ENCODE results near the gene FAM120A. TPM values are rescaled to one million over a fixed set of nuclear protein-coding genes. Genes with fewer than 3 reads are reported as not detected.

The FAM120A gene, protein sequence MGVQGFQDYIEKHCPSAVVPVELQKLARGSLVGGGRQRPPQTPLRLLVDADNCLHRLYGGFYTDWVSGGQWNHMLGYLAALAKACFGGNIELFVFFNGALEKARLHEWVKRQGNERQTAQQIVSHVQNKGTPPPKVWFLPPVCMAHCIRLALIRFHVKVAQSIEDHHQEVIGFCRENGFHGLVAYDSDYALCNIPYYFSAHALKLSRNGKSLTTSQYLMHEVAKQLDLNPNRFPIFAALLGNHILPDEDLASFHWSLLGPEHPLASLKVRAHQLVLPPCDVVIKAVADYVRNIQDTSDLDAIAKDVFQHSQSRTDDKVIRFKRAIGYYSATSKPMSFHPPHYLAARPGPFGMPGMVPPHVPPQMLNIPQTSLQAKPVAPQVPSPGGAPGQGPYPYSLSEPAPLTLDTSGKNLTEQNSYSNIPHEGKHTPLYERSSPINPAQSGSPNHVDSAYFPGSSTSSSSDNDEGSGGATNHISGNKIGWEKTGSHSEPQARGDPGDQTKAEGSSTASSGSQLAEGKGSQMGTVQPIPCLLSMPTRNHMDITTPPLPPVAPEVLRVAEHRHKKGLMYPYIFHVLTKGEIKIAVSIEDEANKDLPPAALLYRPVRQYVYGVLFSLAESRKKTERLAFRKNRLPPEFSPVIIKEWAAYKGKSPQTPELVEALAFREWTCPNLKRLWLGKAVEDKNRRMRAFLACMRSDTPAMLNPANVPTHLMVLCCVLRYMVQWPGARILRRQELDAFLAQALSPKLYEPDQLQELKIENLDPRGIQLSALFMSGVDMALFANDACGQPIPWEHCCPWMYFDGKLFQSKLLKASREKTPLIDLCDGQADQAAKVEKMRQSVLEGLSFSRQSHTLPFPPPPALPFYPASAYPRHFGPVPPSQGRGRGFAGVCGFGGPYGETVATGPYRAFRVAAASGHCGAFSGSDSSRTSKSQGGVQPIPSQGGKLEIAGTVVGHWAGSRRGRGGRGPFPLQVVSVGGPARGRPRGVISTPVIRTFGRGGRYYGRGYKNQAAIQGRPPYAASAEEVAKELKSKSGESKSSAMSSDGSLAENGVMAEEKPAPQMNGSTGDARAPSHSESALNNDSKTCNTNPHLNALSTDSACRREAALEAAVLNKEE
- 24.0 TPM for polyA plus RNA-seq (2013, experiment 1 of 2)
- 23.7 TPM for polyA plus RNA-seq (2013, experiment 2 of 2)

DNA sequence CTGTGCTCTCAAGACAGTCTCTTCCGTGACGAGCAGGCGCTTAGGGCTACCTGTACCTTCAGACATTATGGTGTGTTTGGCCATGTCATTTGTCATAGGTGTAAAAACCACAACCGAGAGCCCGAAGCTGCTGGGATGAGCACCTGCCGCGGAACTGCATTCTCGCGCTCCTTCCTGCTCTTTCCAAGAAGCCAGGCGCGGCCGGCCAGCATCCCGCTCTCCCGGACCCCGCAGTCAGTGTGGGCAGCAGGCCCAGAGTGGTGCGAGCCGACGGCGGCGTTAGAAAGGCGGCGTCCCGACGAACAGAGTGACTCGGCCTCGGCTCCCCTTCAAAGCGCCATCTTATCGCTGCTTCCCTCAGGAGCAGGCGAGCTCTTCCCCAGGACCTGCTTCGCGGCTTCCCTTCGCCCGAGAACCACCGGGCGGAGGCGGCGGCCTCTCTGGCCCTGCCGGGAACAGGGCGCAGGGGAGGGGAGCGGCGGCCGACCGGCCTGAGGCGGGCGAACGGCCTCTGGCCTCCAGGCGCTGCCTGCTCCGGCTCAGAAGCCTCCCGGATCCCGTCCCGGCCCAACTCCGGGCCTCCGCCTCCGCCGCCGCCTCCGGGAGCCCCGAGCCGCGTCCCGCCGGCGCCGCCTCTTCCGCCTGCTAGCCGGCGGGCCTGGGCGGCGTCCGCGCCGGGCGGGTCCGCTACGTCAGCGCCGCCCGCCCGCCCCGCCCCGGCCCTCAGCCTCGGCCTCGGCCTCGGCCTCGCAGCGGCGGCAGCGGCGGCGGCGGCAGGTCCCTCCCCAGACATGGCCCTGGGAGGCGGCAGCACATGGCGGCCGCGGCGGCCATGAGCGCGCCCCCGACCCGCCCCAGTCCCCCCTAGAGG, at the start of gene FAM120A:
Gene FAM120A (plus strand): TSS at position 741 of the 871 bp plus-strand sequence. CDS start 231 bp downstream, outside the sequence.
- H3K9ac ChIP-seq (ENCODE audit: low read depth, low read length, poor library complexity) = peak within 1 kb of the TSS; percentile 99
- DNase-seq (ENCODE audit: low spot score) = peak; percentile 74

DNA sequence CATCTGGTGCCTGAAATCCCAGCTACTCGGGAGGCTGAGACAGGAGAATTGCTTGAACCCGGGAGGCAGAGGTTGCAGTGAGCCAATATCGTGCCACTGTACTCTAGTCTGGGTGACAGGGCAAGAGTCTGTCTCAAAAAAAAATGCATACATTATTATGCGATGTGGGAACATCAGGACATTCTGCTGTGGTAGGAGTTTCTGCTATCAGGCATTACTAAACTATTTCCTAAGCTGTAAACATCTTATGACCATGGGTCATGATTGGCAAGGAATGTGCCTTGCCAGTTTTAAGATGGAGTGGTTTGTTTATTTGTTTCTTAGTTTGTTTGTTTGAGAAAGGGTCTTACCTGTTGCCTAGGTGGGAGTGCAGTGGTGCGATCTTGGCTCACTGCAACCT, 45.1 kb upstream of the FAM120A start:
- H2BK15ac ChIP-seq (ENCODE audit: low read length) = no peak overlapping the region

More for the DNA sequence above, at the start of gene FAM120A:
- Histone ChIP-seq H3K36me3 (replicated peaks in 1 of 2; ENCODE audit: control insufficient read depth in 2 of 2, insufficient read depth in 2 of 2, low read length in 2 of 2) (peaks cover 13 to 55% of the 10 kb centered on the region in 2 donors), H2BK120ac (ENCODE audit: low read depth, low read length) (peak within 1 kb of the TSS; percentile 42), H3K4me2 (ENCODE audit: insufficient read depth, low read length, poor library complexity, severe bottlenecking) (peak within 1 kb of the TSS; percentile 84), H2BK12ac (ENCODE audit: low read length) (no peak within 1 kb of the TSS), H3K14ac (ENCODE audit: low read length) (peak within 1 kb of the TSS; percentile 92), H3K18ac (ENCODE audit: low read length) (peak within 1 kb of the TSS; percentile 96), H2AK5ac (ENCODE audit: low read depth, low read length) (peak within 1 kb of the TSS; percentile 98), H2BK15ac (ENCODE audit: low read length) (peak within 1 kb of the TSS; percentile 98), H3K4me1 (ENCODE audit: control insufficient read depth in 2 of 2, insufficient read depth in 1 of 2, low read depth in 1 of 2, low read length in 2 of 2) (peaks cover 3 to 6% of the 10 kb centered on the region in 2 donors), H3K23ac (ENCODE audit: low read depth, low read length, poor library complexity) (peak within 1 kb of the TSS; percentile 93), H3K27ac (replicated peaks; ENCODE audit: low read length) (peak within 1 kb of the TSS; percentile 92), H2BK5ac (ENCODE audit: low read length) (peak within 1 kb of the TSS; percentile 95), H4K91ac (ENCODE audit: low read depth, low read length, poor library complexity) (peak within 1 kb of the TSS; percentile 11), H3K4ac (ENCODE audit: low read length) (peak within 1 kb of the TSS; percentile 86), H2AFZ (ENCODE audit: low read length) (peak within 1 kb of the TSS; percentile 95), H4K8ac (ENCODE audit: low read depth, low read length) (peak within 1 kb of the TSS; percentile 99), H3K79me1 (ENCODE audit: low read depth, low read length) (peaks cover 3% of the 10 kb centered on the region), H3K27me3 (ENCODE audit: control insufficient read depth in 3 of 3, insufficient read depth in 3 of 3, low read depth in 1 of 3, low read length in 3 of 3) (no peaks in the 10 kb centered on the region), H3K4me3 (ENCODE audit: low read length in 2 of 2) (peak within 1 kb of the TSS; percentile 92 to 96), H3K9me3 (replicated peaks in 1 of 2; ENCODE audit: control insufficient read depth in 2 of 2, insufficient read depth in 1 of 2, low read depth in 1 of 2, low read length in 2 of 2) (peaks cover 0 to 6% of the 10 kb centered on the region in 2 donors)
- WGBS, 2 donors (ENCODE audit: extremely low coverage in 2 of 2, insufficient read length in 2 of 2, insufficient replicate concordance in 1 of 2) = no CpG with 5 or more reads among the region's 100 CpGs

DNA sequence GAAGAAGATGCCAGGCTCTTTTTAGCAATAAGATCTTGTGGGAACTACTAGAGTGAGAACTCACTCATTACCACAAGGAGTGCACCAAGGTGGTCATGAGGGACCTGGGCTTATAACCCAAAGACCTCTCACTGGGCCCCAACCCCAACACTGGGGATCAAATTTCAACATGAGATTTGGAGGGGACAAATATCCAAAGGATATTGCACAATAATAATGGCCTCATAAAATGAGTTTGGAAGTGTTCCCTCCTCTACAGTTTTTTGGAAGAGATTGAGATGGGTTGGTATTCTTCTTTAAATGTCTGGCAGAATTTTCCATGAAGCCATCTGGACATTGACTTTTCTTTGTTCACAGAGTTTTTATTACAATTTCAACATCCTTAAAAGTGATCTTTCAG, 38.0 kb upstream of the FAM120A start:
- Histone ChIP-seq H2BK12ac (ENCODE audit: low read length) (no peak overlapping the region), H2AK5ac (ENCODE audit: low read depth, low read length) (no peak overlapping the region), H2AFZ (ENCODE audit: low read length) (no peak overlapping the region), H3K4me2 (ENCODE audit: insufficient read depth, low read length, poor library complexity, severe bottlenecking) (no peak overlapping the region), H2BK15ac (ENCODE audit: low read length) (no peak overlapping the region), H3K14ac (ENCODE audit: low read length) (no peak overlapping the region), H4K91ac (ENCODE audit: low read depth, low read length, poor library complexity) (no peak overlapping the region), H3K4ac (ENCODE audit: low read length) (no peak overlapping the region), H3K18ac (ENCODE audit: low read length) (no peak overlapping the region), H4K8ac (ENCODE audit: low read depth, low read length) (no peak overlapping the region), H3K9ac (ENCODE audit: low read depth, low read length, poor library complexity) (no peak overlapping the region), H3K36me3 (replicated peaks in 1 of 2; ENCODE audit: control insufficient read depth in 2 of 2, insufficient read depth in 2 of 2, low read length in 2 of 2) (no peaks in the 10 kb centered on the region), H3K9me3 (replicated peaks in 1 of 2; ENCODE audit: control insufficient read depth in 2 of 2, insufficient read depth in 1 of 2, low read depth in 1 of 2, low read length in 2 of 2) (peaks cover 0 to 5% of the 10 kb centered on the region in 2 donors), H3K4me1 (ENCODE audit: control insufficient read depth in 2 of 2, insufficient read depth in 1 of 2, low read depth in 1 of 2, low read length in 2 of 2) (no peaks in the 10 kb centered on the region), H2BK5ac (ENCODE audit: low read length) (no peak overlapping the region), H2BK120ac (ENCODE audit: low read depth, low read length) (no peak overlapping the region), H3K4me3 (ENCODE audit: low read length in 2 of 2) (no peak overlapping the region), H3K79me1 (ENCODE audit: low read depth, low read length) (no peaks in the 10 kb centered on the region), H3K27ac (replicated peaks; ENCODE audit: low read length) (no peak overlapping the region), H3K27me3 (ENCODE audit: control insufficient read depth in 3 of 3, insufficient read depth in 3 of 3, low read depth in 1 of 3, low read length in 3 of 3) (peaks cover 0 to 4% (median 0%) of the 10 kb centered on the region in 3 experiments), H3K23ac (ENCODE audit: low read depth, low read length, poor library complexity) (no peak overlapping the region)
- no peak for DNase-seq (ENCODE audit: low spot score)

More for the DNA sequence above, 45.1 kb upstream of the FAM120A start:
- Histone ChIP-seq H3K4me1 (ENCODE audit: control insufficient read depth in 2 of 2, insufficient read depth in 1 of 2, low read depth in 1 of 2, low read length in 2 of 2) (no peaks in the 10 kb centered on the region), H3K23ac (ENCODE audit: low read depth, low read length, poor library complexity) (no peak overlapping the region), H2BK5ac (ENCODE audit: low read length) (no peak overlapping the region), H3K27ac (replicated peaks; ENCODE audit: low read length) (no peak overlapping the region), H3K4me3 (ENCODE audit: low read length in 2 of 2) (no peak overlapping the region), H2AK5ac (ENCODE audit: low read depth, low read length) (no peak overlapping the region), H3K79me1 (ENCODE audit: low read depth, low read length) (no peaks in the 10 kb centered on the region), H2AFZ (ENCODE audit: low read length) (no peak overlapping the region), H3K4me2 (ENCODE audit: insufficient read depth, low read length, poor library complexity, severe bottlenecking) (no peak overlapping the region), H3K18ac (ENCODE audit: low read length) (no peak overlapping the region), H4K8ac (ENCODE audit: low read depth, low read length) (no peak overlapping the region), H3K27me3 (ENCODE audit: control insufficient read depth in 3 of 3, insufficient read depth in 3 of 3, low read depth in 1 of 3, low read length in 3 of 3) (peaks cover 0 to 4% (median 2%) of the 10 kb centered on the region in 3 experiments), H3K9ac (ENCODE audit: low read depth, low read length, poor library complexity) (no peak overlapping the region), H2BK120ac (ENCODE audit: low read depth, low read length) (no peak overlapping the region), H3K9me3 (replicated peaks in 1 of 2; ENCODE audit: control insufficient read depth in 2 of 2, insufficient read depth in 1 of 2, low read depth in 1 of 2, low read length in 2 of 2) (no peaks in the 10 kb centered on the region), H3K4ac (ENCODE audit: low read length) (no peak overlapping the region), H2BK12ac (ENCODE audit: low read length) (no peak overlapping the region), H3K36me3 (replicated peaks in 1 of 2; ENCODE audit: control insufficient read depth in 2 of 2, insufficient read depth in 2 of 2, low read length in 2 of 2) (no peaks in the 10 kb centered on the region), H4K91ac (ENCODE audit: low read depth, low read length, poor library complexity) (no peak overlapping the region), H3K14ac (ENCODE audit: low read length) (no peak overlapping the region)
- WGBS, 2 donors (ENCODE audit: extremely low coverage in 2 of 2, insufficient read length in 2 of 2, insufficient replicate concordance in 1 of 2) = no CpG with 5 or more reads among the region's 5 CpGs
- DNase-seq (ENCODE audit: low spot score) = no peak

Measured in neuronal stem cell (in vitro differentiated cells).